HG03060 (cell line): ENCODE data around the gene AP1M2.
"Not testable (repeated sequence)": the region's sequence is repeated elsewhere in the genome, so short reads cannot be mapped to it uniquely, and the experiment has no call there.

ENCODE experiments used
- ATAC-seq: cut with Tn5 transposase; IDR thresholded peaks from one replicate; pipeline ENCODE4 v1.9.1; 2021; ENCODE audit warnings: low read depth, moderate number of reproducible peaks; ENCODE audit not compliant: unreplicated experiment

Gene AP1M2

GRCh38 chr19:10602330-10603083, 15.4 kb upstream of the AP1M2 start:
- no peak for ATAC-seq

- ATAC-seq, result no peak
Measured at GRCh38 chr19:10601999-10602329, 14.9 kb upstream of the AP1M2 start.

GRCh38 chr19:10600149-10600548, 13.0 kb upstream of the AP1M2 start:
- ATAC-seq, result no peak

- peak; percentile 50 for ATAC-seq
Measured at GRCh38 chr19:10593820-10594637, 6.9 kb upstream of the AP1M2 start.

GRCh38 chr19:10593148-10593547, 6.0 kb upstream of the AP1M2 start:
- ATAC-seq, result no peak

- ATAC-seq, result no peak
Measured at GRCh38 chr19:10587839-10588150, 683 bp upstream of the AP1M2 start.

GRCh38 chr19:10586396-10586795, 716 bp downstream of the AP1M2 start:
- ATAC-seq, result no peak

- ATAC-seq, result no peak
Measured at GRCh38 chr19:10583036-10583776, 3.9 kb downstream of the AP1M2 start.

GRCh38 chr19:10582091-10582490, 5.0 kb downstream of the AP1M2 start:
- no peak for ATAC-seq

- ATAC-seq, result no peak
Measured at GRCh38 chr19:10580979-10581631, 6.0 kb downstream of the AP1M2 start.

GRCh38 chr19:10577951-10578350, 9.2 kb downstream of the AP1M2 start:
- ATAC-seq, result no peak

- no peak for ATAC-seq
Measured at GRCh38 chr19:10575011-10575716, 11.9 kb downstream of the AP1M2 start.

GRCh38 chr19:10574462-10574861, 12.7 kb downstream of the AP1M2 start:
- no peak for ATAC-seq

- ATAC-seq, result not testable (repeated sequence)
Measured at GRCh38 chr19:10573793-10574192, 13.3 kb downstream of the AP1M2 start.

- peak; percentile 63 for ATAC-seq
Measured at GRCh38 chr19:10568826-10569651, 18.1 kb downstream of the AP1M2 start, which contains the start of gene CDKN2D. Gene CDKN2D, minus strand, starts transcription at chr19:10568979. Its CDS starts 326 bp downstream, at chr19:10568653.

- ATAC-seq, result no peak
Measured at GRCh38 chr19:10568062-10568825, 18.9 kb downstream of the AP1M2 start.

GRCh38 chr19:10567656-10568055, 19.5 kb downstream of the AP1M2 start:
- ATAC-seq, result no peak

- ATAC-seq, result no peak
Measured at GRCh38 chr19:10566658-10567410, 20.3 kb downstream of the AP1M2 start.
